IMR-90 (cell line): ENCODE data around the gene C1orf105. TPM values are rescaled to one million over a fixed set of nuclear protein-coding genes. Genes with fewer than 3 reads are reported as not detected.

Source experiments
- ATAC-seq: fragments of 200-7000 bp; cut with Tn5 transposase; 2 replicates; pipeline ENCODE4 v1.9.1; 2020; ENCODE audit warnings: low read depth, mild to moderate bottlenecking, moderate library complexity
- BruUV-seq: library from RNA; stranded (reverse); fragments of 400-500 nt; replicated peaks from 2 replicates; lab custom pipeline; 2021; lab: Mats Ljungman, UMichigan
- CTCF ChIA-PET: fragments of 300-600 bp; formaldehyde crosslinking; extraction: SDS; loops from one replicate; lab custom pipeline; 2021; ENCODE audit warnings: antibody characterized with exemption; lab: Yijun Ruan, JAX
- POLR2A ChIA-PET: fragments of 300-600 bp; sonication (Branson Sonifier 250); formaldehyde crosslinking; loops from one replicate; lab custom pipeline; 2022; ENCODE audit warnings: antibody characterized with exemption; ENCODE audit not compliant: unreplicated experiment; lab: Charles Lee
- DNase-seq: peaks from one replicate; pipeline ENCODE4 v3.0.0; 2013
- H2AFZ ChIP-seq: replicated peaks from 2 replicates; pipeline ENCODE3; 2013; ENCODE audit warnings: low read length, mild to moderate bottlenecking; ENCODE audit not compliant: poor library complexity
- H2AK5ac ChIP-seq: 2 replicates; pipeline ENCODE4 v1.6.1; 2013; ENCODE audit warnings: low read depth, low read length, inconsistent platforms
- H2AK9ac ChIP-seq: replicated peaks from 2 replicates; pipeline ENCODE3; 2013; ENCODE audit warnings: mild to moderate bottlenecking, low read depth, low read length, moderate library complexity; ENCODE audit not compliant: poor library complexity
- H2BK120ac ChIP-seq: 2 replicates; pipeline ENCODE4 v1.6.1; 2013; ENCODE audit warnings: low read depth, low read length, inconsistent platforms
- H2BK15ac ChIP-seq: 3 replicates; pipeline ENCODE4 v1.6.1; 2013; ENCODE audit warnings: low read depth, low read length, inconsistent platforms
- H2BK20ac ChIP-seq: 2 replicates; pipeline ENCODE4 v1.6.1; 2013; ENCODE audit warnings: low read depth, mild to moderate bottlenecking, inconsistent platforms, low read length, moderate library complexity
- H2BK5ac ChIP-seq: 2 replicates; pipeline ENCODE4 v1.6.1; 2013; ENCODE audit warnings: mild to moderate bottlenecking, low read depth, low read length, inconsistent platforms; ENCODE audit not compliant: poor library complexity, severe bottlenecking
- H3K14ac ChIP-seq: replicated peaks from 2 replicates; pipeline ENCODE4 v1.6.1; 2013; ENCODE audit warnings: low read depth, low read length, inconsistent platforms
- H3K18ac ChIP-seq: 2 replicates; pipeline ENCODE4 v1.6.1; 2013; ENCODE audit warnings: low read depth, low read length, control low read depth
- H3K23ac ChIP-seq: 2 replicates; pipeline ENCODE4 v1.6.1; 2013; ENCODE audit warnings: low read depth, low read length, inconsistent platforms
- H3K27ac ChIP-seq: 2 replicates; pipeline ENCODE4 v1.5.1; 2013; ENCODE audit warnings: mild to moderate bottlenecking, control low read depth, low read length; ENCODE audit not compliant: insufficient read depth
- H3K27me3 ChIP-seq: 2 replicates; pipeline ENCODE4 v1.6.1; 2013; ENCODE audit warnings: low read length; ENCODE audit not compliant: control insufficient read depth, insufficient read depth
- H3K36me3 ChIP-seq: 2 replicates; pipeline ENCODE4 v1.6.1; 2013; ENCODE audit warnings: low read length, mixed read lengths; ENCODE audit not compliant: control insufficient read depth, insufficient read depth
- H3K4ac ChIP-seq: 2 replicates; pipeline ENCODE4 v1.6.1; 2013; ENCODE audit warnings: low read depth, low read length, inconsistent platforms
- H3K4me1 ChIP-seq: 2 replicates; pipeline ENCODE4 v1.6.1; 2013; ENCODE audit warnings: low read length, mixed read lengths; ENCODE audit not compliant: control insufficient read depth, insufficient read depth
- H3K4me2 ChIP-seq: 2 replicates; pipeline ENCODE4 v1.6.1; 2013; ENCODE audit warnings: low read depth, mild to moderate bottlenecking, control low read depth, low read length, moderate library complexity
- H3K4me3 ChIP-seq: 2 replicates; pipeline ENCODE4 v1.5.1; 2013; ENCODE audit warnings: low read depth, mild to moderate bottlenecking, control low read depth, low read length, moderate library complexity; ENCODE audit not compliant: insufficient read depth
- H3K56ac ChIP-seq: 2 replicates; pipeline ENCODE4 v1.6.1; 2013; ENCODE audit warnings: low read length, inconsistent platforms; ENCODE audit not compliant: insufficient read depth; ENCODE audit errors: extremely low read depth
- H3K79me1 ChIP-seq, 2 experiments: 2 replicates each; pipeline ENCODE4 v1.6.1; 2013; ENCODE audit warnings: low read length in 2 of 2, inconsistent platforms in 1 of 2, low read depth in 1 of 2
- H3K9ac ChIP-seq: 2 replicates; pipeline ENCODE4 v1.6.1; 2013; ENCODE audit warnings: low read depth, low read length, control low read depth
- H3K9me1 ChIP-seq: 2 replicates; pipeline ENCODE4 v1.6.1; 2013; ENCODE audit warnings: low read length, inconsistent platforms; ENCODE audit not compliant: insufficient read depth
- H3K9me3 ChIP-seq: 2 replicates; pipeline ENCODE4 v1.6.1; 2013; ENCODE audit warnings: low read length; ENCODE audit not compliant: control insufficient read depth, insufficient read depth
- H4K20me1 ChIP-seq: 2 replicates; pipeline ENCODE4 v1.6.1; 2013; ENCODE audit warnings: low read length, inconsistent platforms; ENCODE audit not compliant: insufficient read depth
- H4K5ac ChIP-seq: 2 replicates; pipeline ENCODE4 v1.6.1; 2013; ENCODE audit warnings: mild to moderate bottlenecking, low read depth, low read length, control low read depth
- H4K8ac ChIP-seq, 2 experiments: 2 replicates each; pipeline ENCODE4 v1.6.1; 2013; ENCODE audit warnings: low read depth in 2 of 2, low read length in 2 of 2, control low read depth in 1 of 2, inconsistent platforms in 1 of 2
- H4K91ac ChIP-seq: 2 replicates; pipeline ENCODE4 v1.6.1; 2013; ENCODE audit warnings: low read depth, low read length, inconsistent platforms; ENCODE audit not compliant: insufficient read depth
- BHLHE40 ChIP-seq: fragments of 150-350 bp; IDR thresholded peaks from 2 replicates; pipeline ENCODE4 v1.6.1; 2016; ENCODE audit warnings: mild to moderate bottlenecking, low read depth, low read length
- CEBPB ChIP-seq: IDR thresholded peaks from 2 replicates; pipeline ENCODE4 v1.6.1; 2012; ENCODE audit warnings: low read depth, low read length, improper control_type of control experiment
- CHD1 ChIP-seq: IDR thresholded peaks from 2 replicates; pipeline ENCODE4 v1.6.1; 2012; ENCODE audit warnings: low read depth, low read length, improper control_type of control experiment
- FOS ChIP-seq: fragments of 150-350 bp; IDR thresholded peaks from 2 replicates; pipeline ENCODE4 v1.6.1; 2016; ENCODE audit warnings: low read depth, low read length
- MAFK ChIP-seq: IDR thresholded peaks from 2 replicates; pipeline ENCODE4 v1.6.1; 2012; ENCODE audit warnings: low read depth, low read length, improper control_type of control experiment
- MAZ ChIP-seq: IDR thresholded peaks from 2 replicates; pipeline ENCODE4 v1.6.1; 2012; ENCODE audit warnings: low read depth, mild to moderate bottlenecking, low read length, improper control_type of control experiment, moderate library complexity, borderline replicate concordance
- MXI1 ChIP-seq: IDR thresholded peaks from 2 replicates; pipeline ENCODE4 v1.6.1; 2012; ENCODE audit warnings: low read depth, mild to moderate bottlenecking, low read length, moderate library complexity, borderline replicate concordance
- NFE2L2 ChIP-seq: fragments of 150-350 bp; IDR thresholded peaks from 2 replicates; pipeline ENCODE4 v1.6.1; 2016; ENCODE audit warnings: low read depth, mild to moderate bottlenecking, low read length
- POLR2A ChIP-seq: IDR thresholded peaks from 2 replicates; pipeline ENCODE4 v1.6.1; 2012; ENCODE audit warnings: mild to moderate bottlenecking, low read depth, low read length
- RAD21 ChIP-seq: IDR thresholded peaks from 2 replicates; pipeline ENCODE4 v1.6.1; 2012; ENCODE audit warnings: low read length, improper control_type of control experiment
- RCOR1 ChIP-seq: IDR thresholded peaks from 2 replicates; pipeline ENCODE4 v1.6.1; 2012; ENCODE audit warnings: mild to moderate bottlenecking, low read length, improper control_type of control experiment; ENCODE audit not compliant: insufficient replicate concordance
- RFX5 ChIP-seq: IDR thresholded peaks from 2 replicates; pipeline ENCODE4 v1.8.0; 2012; ENCODE audit warnings: low read depth, mild to moderate bottlenecking, low read length, moderate library complexity
- SMC3 ChIP-seq: fragments of 150-350 bp; IDR thresholded peaks from 2 replicates; pipeline ENCODE4 v1.6.1; 2016; ENCODE audit warnings: low read depth, mild to moderate bottlenecking, antibody characterized with exemption, low read length, moderate library complexity
- USF2 ChIP-seq: fragments of 150-350 bp; IDR thresholded peaks from 2 replicates; pipeline ENCODE4 v1.6.1; 2017; ENCODE audit warnings: mild to moderate bottlenecking, antibody characterized with exemption, low read length, low read depth
- WGBS, 2 experiments: methylation state at CpG; one replicate each; pipeline versions ENCODE4 v1.1.5 to v1.1.7; 2013; ENCODE audit warnings: missing lambda C conversion rate in 2 of 2; ENCODE audit not compliant: insufficient read length in 1 of 2; ENCODE audit errors: extremely low coverage in 2 of 2; 5-methylcytosine and 5-hydroxymethylcytosine counted together
- dilution Hi-C: fragments of 300-500 bp; cut with HindIII; formaldehyde crosslinking; loops from one replicate; pipeline ENCODE4 v1.14.3; 2018; ENCODE audit warnings: low sequenced_read_pairs; ENCODE audit not compliant: unreplicated experiment
- in situ Hi-C: fragments of 300-500 bp; cut with MboI; formaldehyde crosslinking; loops from 3 replicates; pipeline ENCODE4 v1.14.3; 2019; ENCODE audit warnings: low sequenced_read_pairs, inconsistent platforms, mixed read lengths
- intact Hi-C: fragments of 100-400 bp; cut with micrococcal nuclease; formaldehyde crosslinking; loops from 2 replicates; pipeline ENCODE4 v1.10.0; 2022
- polyA plus RNA-seq, 3 experiments: library from polyadenylated mRNA; depleted of rRNA; stranded (reverse); fragments of >200 nt; gene quantifications; 2 replicates each; pipeline ENCODE4 v1.2.3, GENCODE V29; 2012; ENCODE audit warnings: low replicate concordance in 1 of 3
- total RNA-seq: library from RNA; depleted of rRNA; stranded (reverse); fragments of >200 nt; gene quantifications from 2 replicates; pipeline ENCODE4 v1.2.3, GENCODE V29; 2012
- TF ChIP-seq, protein P1 (sequence below): fragments of 150-350 bp; IDR thresholded peaks from 2 replicates; pipeline ENCODE4 v1.6.1; 2016; ENCODE audit warnings: low read depth, mild to moderate bottlenecking, low read length, moderate library complexity, borderline replicate concordance
- TF ChIP-seq, protein P2 (sequence below): conservative IDR thresholded peaks from 2 replicates; pipeline ENCODE4 v1.5.1; 2012; ENCODE audit warnings: mild to moderate bottlenecking, low read depth, low read length, improper control_type of control experiment

Gene C1orf105
- total and polyA plus RNA-seq, 2 of the 4 experiments (the other 2 are of a cell fraction), result not detected

DNA sequence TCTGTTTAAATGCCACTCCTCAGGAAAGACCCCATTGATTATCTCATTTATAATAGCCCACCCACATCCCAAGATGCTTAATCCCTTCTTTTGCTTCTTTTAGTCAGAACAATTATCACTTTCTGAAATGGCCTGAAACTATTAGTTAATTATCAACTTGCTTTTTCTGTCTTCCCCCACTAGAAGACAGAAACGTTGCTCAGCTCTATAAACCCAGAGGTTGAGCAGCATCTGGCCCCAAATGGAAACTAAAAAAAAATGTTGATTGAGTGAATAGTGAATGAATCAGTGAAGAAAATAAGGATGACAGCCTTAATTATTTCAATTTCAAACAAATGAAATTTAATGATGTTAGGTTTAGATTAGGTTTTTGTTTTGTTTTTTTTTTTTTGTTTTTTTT, 61.6 kb downstream of the C1orf105 start:
- Histone ChIP-seq H2AFZ (no peak overlapping the region), H3K9me1 (no peaks in the 10 kb centered on the region), H2AK9ac (no peak overlapping the region), H3K4me3 (no peak overlapping the region), H3K79me1 (no peaks in the 10 kb centered on the region), H2BK20ac (no peak overlapping the region), H3K56ac (no peak overlapping the region), H3K9me3 (no peaks in the 10 kb centered on the region), H3K14ac (no peak overlapping the region), H3K4me1 (no peaks in the 10 kb centered on the region), H2AK5ac (no peak overlapping the region), H4K20me1 (no peaks in the 10 kb centered on the region), H3K4me2 (no peak overlapping the region), H4K8ac (no peak overlapping the region), H3K27ac (no peak overlapping the region), H3K18ac (no peak overlapping the region), H2BK120ac (no peak overlapping the region), H2BK15ac (no peak overlapping the region), H3K36me3 (no peaks in the 10 kb centered on the region), H3K27me3 (peaks cover 31% of the 10 kb centered on the region), H3K23ac (no peak overlapping the region), H2BK5ac (no peak overlapping the region), H4K91ac (no peak overlapping the region), H3K9ac (no peak overlapping the region), H4K5ac (no peak overlapping the region), H3K4ac (no peak overlapping the region)
- in situ Hi-C loops, result no loop called here
- ATAC-seq, result no peak
- intact Hi-C loops, result no loop called here
- TF ChIP-seq RCOR1 (no peak), RFX5 (no peak), CEBPB (no peak), NFE2L2 (no peak), SMC3 (no peak), CHD1 (no peak), RAD21 (no peak), MAZ (no peak), MXI1 (no peak), BHLHE40 (no peak), POLR2A (no peak), MAFK (no peak), USF2 (no peak), FOS (no peak)
- TF ChIP-seq, protein P1, sequence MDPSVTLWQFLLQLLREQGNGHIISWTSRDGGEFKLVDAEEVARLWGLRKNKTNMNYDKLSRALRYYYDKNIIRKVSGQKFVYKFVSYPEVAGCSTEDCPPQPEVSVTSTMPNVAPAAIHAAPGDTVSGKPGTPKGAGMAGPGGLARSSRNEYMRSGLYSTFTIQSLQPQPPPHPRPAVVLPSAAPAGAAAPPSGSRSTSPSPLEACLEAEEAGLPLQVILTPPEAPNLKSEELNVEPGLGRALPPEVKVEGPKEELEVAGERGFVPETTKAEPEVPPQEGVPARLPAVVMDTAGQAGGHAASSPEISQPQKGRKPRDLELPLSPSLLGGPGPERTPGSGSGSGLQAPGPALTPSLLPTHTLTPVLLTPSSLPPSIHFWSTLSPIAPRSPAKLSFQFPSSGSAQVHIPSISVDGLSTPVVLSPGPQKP, result no peak
- TF ChIP-seq, protein P2, sequence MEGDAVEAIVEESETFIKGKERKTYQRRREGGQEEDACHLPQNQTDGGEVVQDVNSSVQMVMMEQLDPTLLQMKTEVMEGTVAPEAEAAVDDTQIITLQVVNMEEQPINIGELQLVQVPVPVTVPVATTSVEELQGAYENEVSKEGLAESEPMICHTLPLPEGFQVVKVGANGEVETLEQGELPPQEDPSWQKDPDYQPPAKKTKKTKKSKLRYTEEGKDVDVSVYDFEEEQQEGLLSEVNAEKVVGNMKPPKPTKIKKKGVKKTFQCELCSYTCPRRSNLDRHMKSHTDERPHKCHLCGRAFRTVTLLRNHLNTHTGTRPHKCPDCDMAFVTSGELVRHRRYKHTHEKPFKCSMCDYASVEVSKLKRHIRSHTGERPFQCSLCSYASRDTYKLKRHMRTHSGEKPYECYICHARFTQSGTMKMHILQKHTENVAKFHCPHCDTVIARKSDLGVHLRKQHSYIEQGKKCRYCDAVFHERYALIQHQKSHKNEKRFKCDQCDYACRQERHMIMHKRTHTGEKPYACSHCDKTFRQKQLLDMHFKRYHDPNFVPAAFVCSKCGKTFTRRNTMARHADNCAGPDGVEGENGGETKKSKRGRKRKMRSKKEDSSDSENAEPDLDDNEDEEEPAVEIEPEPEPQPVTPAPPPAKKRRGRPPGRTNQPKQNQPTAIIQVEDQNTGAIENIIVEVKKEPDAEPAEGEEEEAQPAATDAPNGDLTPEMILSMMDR, result no peak
- no TSS peak for BruUV-seq
- dilution Hi-C loops, result no loop called here
- DNase-seq, result no peak
- no CpG with 5 or more reads among the region's 1 CpG for WGBS, 2 experiments
- ChIA-PET POLR2A (no interaction called here), CTCF (no interaction called here)
